ENCODE results near the gene FOXP2.

- TF ChIP-seq CTCF (IDR thresholded peaks at IDR 0.05) = no peak
- TF ChIP-seq POLR2A (IDR thresholded peaks at IDR 0.05) = no peak
Measured at GRCh38 chr7:114659409-114660125, 245.0 kb downstream of the FOXP2 start.
